SK-N-MC (cell line): Measurements from ENCODE around the gene PTPRN2.

Source experiments
- FOXP2 ChIP-seq: optimal IDR thresholded peaks from 2 replicates; pipeline ENCODE3; 2011; ENCODE audit warnings: mild to moderate bottlenecking, moderate library complexity; ENCODE audit not compliant: insufficient read depth; ENCODE audit errors: extremely low read length, control extremely low read depth
- POLR2AphosphoS5 ChIP-seq: IDR thresholded peaks from 2 replicates; pipeline ENCODE4 v1.6.1; 2012; ENCODE audit warnings: mild to moderate bottlenecking, low read depth, low read length, borderline replicate concordance

GRCh38 chr7:158249692-158250091, 337.9 kb downstream of the PTPRN2 start:
- TF ChIP-seq POLR2AphosphoS5 = no peak
- TF ChIP-seq FOXP2 = no peak
